GM21737 (cell line): ENCODE results near the gene SLC39A9.

Experiments
- ATAC-seq: cut with Tn5 transposase; IDR thresholded peaks from one replicate; pipeline ENCODE4 v1.9.1; 2021; ENCODE audit warnings: mild to moderate bottlenecking, moderate library complexity; ENCODE audit not compliant: unreplicated experiment

Gene SLC39A9

GRCh38 chr14:69398053-69398817 is at the start of gene SLC39A9, which contains the start of gene ERH:
TSS of gene SLC39A9 (plus strand) at chr14:69398692. CDS start at chr14:69399370, 678 bp downstream.
TSS of gene ERH (minus strand) at chr14:69398299. CDS start at chr14:69398233, 66 bp downstream.
- peak; percentile 75 for ATAC-seq

- no peak for ATAC-seq
These were observed 49.3 kb upstream of the SLC39A9 start for GRCh38 chr14:69349091-69349777.

- no peak for ATAC-seq
These were observed 47.6 kb upstream of the SLC39A9 start for GRCh38 chr14:69350892-69351291.

GRCh38 chr14:69351385-69351784 is 47.1 kb upstream of the SLC39A9 start:
- ATAC-seq = no peak

- no peak for ATAC-seq
These were observed 46.6 kb upstream of the SLC39A9 start for GRCh38 chr14:69351911-69352310.

GRCh38 chr14:69353168-69353567 is 45.3 kb upstream of the SLC39A9 start:
- ATAC-seq = no peak

- peak; percentile 79 for ATAC-seq
These were observed 43.9 kb upstream of the SLC39A9 start for GRCh38 chr14:69354383-69355153.

- no peak for ATAC-seq
These were observed 43.3 kb upstream of the SLC39A9 start for GRCh38 chr14:69355154-69355597.

GRCh38 chr14:69355607-69356281 is 42.7 kb upstream of the SLC39A9 start:
- ATAC-seq = no peak

- no peak for ATAC-seq
These were observed 41.5 kb upstream of the SLC39A9 start for GRCh38 chr14:69356903-69357543.

- ATAC-seq = no peak
These were observed 40.8 kb upstream of the SLC39A9 start for GRCh38 chr14:69357544-69358200.

GRCh38 chr14:69358233-69358963 is 40.1 kb upstream of the SLC39A9 start:
- ATAC-seq = no peak

- no peak for ATAC-seq
These were observed 39.5 kb upstream of the SLC39A9 start for GRCh38 chr14:69358966-69359365.

- no peak for ATAC-seq
These were observed 37.9 kb upstream of the SLC39A9 start for GRCh38 chr14:69360438-69361108.

- no peak for ATAC-seq
These were observed 35.4 kb upstream of the SLC39A9 start for GRCh38 chr14:69363055-69363454.

GRCh38 chr14:69363964-69364363 is 34.5 kb upstream of the SLC39A9 start:
- no peak for ATAC-seq

GRCh38 chr14:69364378-69364777 is 34.1 kb upstream of the SLC39A9 start:
- no peak for ATAC-seq

GRCh38 chr14:69366069-69366468 is 32.4 kb upstream of the SLC39A9 start:
- ATAC-seq = no peak

GRCh38 chr14:69366761-69367160 is 31.7 kb upstream of the SLC39A9 start:
- no peak for ATAC-seq
